Spleen (tissue), 7 donors: ENCODE measurements around the gene EDN1.

ENCODE experiments used
- CTCF ChIP-seq, 11 experiments: fragments of 200-600 bp in 7 of 11; fragments of 450-650 bp in 4 of 11; sonication (generic) in 4 of 11; IDR thresholded peaks in 8 of 11; conservative IDR thresholded peaks in 3 of 11; 1 replicate in 7 of 11; 2 replicates in 4 of 11; pipeline versions ENCODE4 v1.4.0 to v1.8.0; 2016 to 2021; ENCODE audit warnings: antibody characterized with exemption in 11 of 11, inconsistent platforms in 4 of 11, mild to moderate bottlenecking in 1 of 11
- POLR2AphosphoS5 ChIP-seq, 3 donors: sonication (generic); formaldehyde crosslinking; IDR thresholded peaks; one replicate each; pipeline ENCODE4 v1.5.1; 2017; ENCODE audit warnings: antibody characterized with exemption in 3 of 3
- donor health status: DM: no; HTN: no; CAD: no; lungs with moderate emphysema.
- donor health status: DM: no; HTN: no; CAD: no.
- donor health status: DM: no; HTN: no; CAD: no.

- TF ChIP-seq POLR2AphosphoS5 (IDR thresholded peaks at IDR 0.05) (no peak), CTCF (IDR thresholded peaks at IDR 0.05 in 8 of 11, conservative IDR thresholded peaks at IDR 0.05 in 3 of 11) (no peak)
Observed at GRCh38 chr6:12304487-12304886, 14.3 kb downstream of the EDN1 start.
